Right atrium auricular region (tissue), 2 donors: ENCODE results near the gene TNS3. TPM values are rescaled to one million over a fixed set of nuclear protein-coding genes. Genes with fewer than 3 reads are reported as not detected.

ENCODE experiments used
- DNase-seq: peaks from one replicate; pipeline ENCODE4 v3.0.0-alpha.2; 2019; ENCODE audit warnings: low spot score
- H3K27ac ChIP-seq, 2 donors: fragments of 200-600 bp; sonication (generic); 1 replicate in 1 of 2; 2 replicates in 1 of 2; pipeline ENCODE4 v1.5.1; 2016 to 2019
- H3K27me3 ChIP-seq, 2 donors: fragments of 200-600 bp; sonication (generic); one replicate each; pipeline versions ENCODE4 v1.5.1 to v1.6.0; 2017 to 2019
- H3K36me3 ChIP-seq: fragments of 200-600 bp; sonication (generic); one replicate; pipeline ENCODE4 v1.5.1; 2016
- H3K4me1 ChIP-seq, 2 donors: fragments of 200-600 bp; sonication (generic); one replicate each; pipeline versions ENCODE4 v1.5.1 to v1.6.0; 2017 to 2019
- H3K4me3 ChIP-seq, 2 donors: fragments of 200-600 bp; sonication (generic); 1 replicate in 1 of 2; 2 replicates in 1 of 2; pipeline ENCODE4 v1.5.1; 2017 to 2019; ENCODE audit warnings: mild to moderate bottlenecking in 1 of 2, moderate library complexity in 1 of 2
- H3K9me3 ChIP-seq, 2 donors: fragments of 200-600 bp; sonication (generic); one replicate each; pipeline ENCODE4 v1.5.1; 2019
- total RNA-seq, 2 donors: library from RNA; depleted of rRNA; stranded (reverse); fragments of >200 nt; gene quantifications; one replicate each; pipeline ENCODE4 v1.1.0, GENCODE V29; 2016
- TF ChIP-seq, protein P1 (sequence below), 2 donors: fragments of 200-600 bp; sonication (generic); IDR thresholded peaks; one replicate each; pipeline ENCODE4 v1.5.1; 2019; ENCODE audit warnings: antibody characterized with exemption in 2 of 2

Gene TNS3
- total RNA-seq, 2 donors from 2014 or later = 39.7 to 44.4 TPM

DNA sequence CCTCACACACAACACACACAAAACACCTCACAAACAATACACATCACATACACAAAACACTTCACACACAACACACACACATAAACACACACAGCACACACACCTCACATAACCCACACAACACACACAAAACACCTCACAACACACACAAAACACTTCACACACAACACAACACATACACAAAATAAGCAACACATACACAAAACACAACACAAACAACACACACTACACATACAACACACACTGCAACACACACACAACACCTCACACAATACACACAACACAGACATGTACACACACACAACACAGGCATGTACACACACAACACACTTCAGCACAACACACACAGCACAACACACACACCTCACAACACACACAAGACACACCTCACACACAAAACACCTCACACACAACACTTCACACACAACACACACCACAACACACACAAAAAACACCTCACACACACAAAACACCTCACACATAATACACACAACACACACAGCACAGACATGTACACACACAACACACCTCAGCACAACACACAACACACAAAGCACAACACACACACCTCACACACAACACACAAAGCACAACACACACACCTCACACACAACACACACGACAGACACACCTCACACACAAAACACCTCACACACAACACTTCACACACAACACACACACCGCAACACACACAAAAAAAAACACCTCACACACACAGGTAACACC is 107.5 kb downstream of the TNS3 start:
- TF ChIP-seq, protein P1, sequence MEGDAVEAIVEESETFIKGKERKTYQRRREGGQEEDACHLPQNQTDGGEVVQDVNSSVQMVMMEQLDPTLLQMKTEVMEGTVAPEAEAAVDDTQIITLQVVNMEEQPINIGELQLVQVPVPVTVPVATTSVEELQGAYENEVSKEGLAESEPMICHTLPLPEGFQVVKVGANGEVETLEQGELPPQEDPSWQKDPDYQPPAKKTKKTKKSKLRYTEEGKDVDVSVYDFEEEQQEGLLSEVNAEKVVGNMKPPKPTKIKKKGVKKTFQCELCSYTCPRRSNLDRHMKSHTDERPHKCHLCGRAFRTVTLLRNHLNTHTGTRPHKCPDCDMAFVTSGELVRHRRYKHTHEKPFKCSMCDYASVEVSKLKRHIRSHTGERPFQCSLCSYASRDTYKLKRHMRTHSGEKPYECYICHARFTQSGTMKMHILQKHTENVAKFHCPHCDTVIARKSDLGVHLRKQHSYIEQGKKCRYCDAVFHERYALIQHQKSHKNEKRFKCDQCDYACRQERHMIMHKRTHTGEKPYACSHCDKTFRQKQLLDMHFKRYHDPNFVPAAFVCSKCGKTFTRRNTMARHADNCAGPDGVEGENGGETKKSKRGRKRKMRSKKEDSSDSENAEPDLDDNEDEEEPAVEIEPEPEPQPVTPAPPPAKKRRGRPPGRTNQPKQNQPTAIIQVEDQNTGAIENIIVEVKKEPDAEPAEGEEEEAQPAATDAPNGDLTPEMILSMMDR (IDR thresholded peaks at IDR 0.05) = no peak
- H3K27me3 ChIP-seq = no peaks in the 10 kb centered on the region
- peak overlapping the region; percentile 78 to 93 for H3K27ac ChIP-seq
- no peak overlapping the region for H3K4me3 ChIP-seq
- no peaks in the 10 kb centered on the region for H3K36me3 ChIP-seq
- DNase-seq = no peak
- peaks cover 0 to 31% of the 10 kb centered on the region in 2 donors for H3K4me1 ChIP-seq
- H3K9me3 ChIP-seq = no peaks in the 10 kb centered on the region

DNA sequence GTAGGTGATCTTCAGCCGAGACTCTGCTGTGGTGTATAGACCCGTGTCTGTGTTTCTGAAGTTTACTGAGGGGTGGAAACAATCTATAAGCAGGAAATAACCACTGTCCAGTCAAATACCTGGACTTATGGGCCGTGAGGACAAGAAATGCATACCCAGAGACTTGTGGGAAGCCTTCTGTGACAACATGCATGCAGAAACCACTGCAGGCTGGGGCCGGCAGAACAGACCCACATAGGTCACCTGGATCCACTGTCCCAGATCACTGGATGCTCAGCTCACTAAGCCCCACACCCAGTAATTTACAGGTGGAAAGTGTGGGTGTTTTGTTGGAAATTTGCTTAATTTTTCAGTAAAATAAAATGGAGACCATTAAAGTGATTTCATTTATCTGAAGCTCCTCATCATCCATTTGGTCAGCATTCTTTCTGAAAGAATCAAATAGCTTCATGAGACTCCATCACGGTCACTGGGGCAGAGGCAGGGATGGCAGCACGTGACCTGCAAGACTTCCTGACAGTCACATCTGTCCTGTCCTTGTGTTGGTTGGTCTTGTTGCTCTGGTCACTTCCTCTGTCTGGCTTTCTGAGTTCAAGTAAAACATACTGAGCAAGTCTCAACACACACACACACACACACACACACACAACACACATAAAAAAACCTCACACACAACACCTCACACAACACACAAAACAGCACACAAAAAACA is 108.3 kb downstream of the TNS3 start:
- no peaks in the 10 kb centered on the region for H3K27me3 ChIP-seq
- H3K4me3 ChIP-seq = no peak overlapping the region
- TF ChIP-seq, protein P1 (IDR thresholded peaks at IDR 0.05) = no peak
- peak overlapping the region; percentile 78 to 93 for H3K27ac ChIP-seq
- H3K36me3 ChIP-seq = no peaks in the 10 kb centered on the region
- DNase-seq = no peak
- H3K9me3 ChIP-seq = no peaks in the 10 kb centered on the region
- peaks cover 0 to 31% of the 10 kb centered on the region in 2 donors for H3K4me1 ChIP-seq

DNA sequence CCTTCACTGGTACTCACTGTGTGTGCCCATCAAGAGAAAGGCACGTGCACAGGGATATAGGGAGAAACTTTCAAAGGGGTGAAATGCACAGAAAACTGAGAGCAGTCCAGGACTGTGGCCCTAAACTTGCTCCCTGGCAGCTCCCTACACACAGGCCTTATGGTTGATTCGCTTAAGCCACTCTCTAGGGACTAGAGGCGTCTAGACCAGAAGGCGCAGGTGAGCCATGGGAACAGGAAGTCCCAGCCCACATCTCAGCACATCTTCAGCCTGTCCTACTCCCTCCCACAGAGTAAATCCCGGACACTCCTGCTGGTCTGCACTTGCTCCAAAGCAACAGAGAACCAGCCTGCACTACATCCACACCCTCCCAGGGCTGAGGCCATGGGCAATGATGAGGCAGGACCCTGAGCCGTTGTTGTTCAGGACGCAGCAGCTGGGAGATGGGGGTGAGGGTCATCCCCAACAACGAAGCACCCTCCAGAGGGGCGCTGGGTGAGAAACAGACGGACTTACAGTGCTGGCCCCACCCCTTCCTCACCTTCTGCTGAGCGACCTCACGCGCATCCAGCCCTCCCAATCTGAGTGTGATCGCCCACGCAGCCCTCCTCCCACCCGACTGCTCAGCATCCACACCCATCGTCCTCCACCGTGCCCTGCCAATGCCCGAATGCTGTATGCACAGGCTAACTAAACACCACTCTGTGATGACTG is 109.3 kb downstream of the TNS3 start:
- DNase-seq = no peak
- Histone ChIP-seq H3K9me3 (no peaks in the 10 kb centered on the region), H3K4me3 (no peak overlapping the region), H3K4me1 (peaks cover 0 to 23% of the 10 kb centered on the region in 2 donors), H3K27me3 (no peaks in the 10 kb centered on the region), H3K36me3 (no peaks in the 10 kb centered on the region), H3K27ac (peak overlapping the region; percentile 78 to 93)
- TF ChIP-seq, protein P1 (IDR thresholded peaks at IDR 0.05) = no peak

DNA sequence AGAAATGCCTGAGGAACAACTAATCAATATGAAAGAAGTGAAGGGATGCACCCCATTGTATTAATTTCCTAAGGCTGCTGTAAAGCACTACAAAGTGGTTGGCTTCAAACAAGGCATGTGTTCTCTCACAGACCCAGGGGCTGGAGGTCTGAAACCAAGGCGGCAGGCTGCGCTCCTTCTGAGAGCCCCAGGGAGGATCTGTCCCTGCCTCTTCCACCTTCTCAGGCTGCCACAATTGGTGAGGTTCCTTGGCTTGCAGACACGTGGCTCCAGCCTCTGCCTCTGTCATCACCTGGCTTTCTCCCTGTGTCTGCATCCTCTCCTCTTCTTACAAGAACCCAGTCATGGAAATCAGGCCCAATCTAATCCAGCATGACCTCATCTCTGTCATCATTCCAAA is 110.1 kb downstream of the TNS3 start:
- TF ChIP-seq, protein P1 (IDR thresholded peaks at IDR 0.05) = no peak
- no peaks in the 10 kb centered on the region for H3K9me3 ChIP-seq
- peaks cover 0 to 17% of the 10 kb centered on the region in 2 donors for H3K4me1 ChIP-seq
- H3K4me3 ChIP-seq = no peak overlapping the region
- no peaks in the 10 kb centered on the region for H3K27me3 ChIP-seq
- no peak overlapping the region for H3K27ac ChIP-seq
- DNase-seq = no peak
- no peaks in the 10 kb centered on the region for H3K36me3 ChIP-seq

DNA sequence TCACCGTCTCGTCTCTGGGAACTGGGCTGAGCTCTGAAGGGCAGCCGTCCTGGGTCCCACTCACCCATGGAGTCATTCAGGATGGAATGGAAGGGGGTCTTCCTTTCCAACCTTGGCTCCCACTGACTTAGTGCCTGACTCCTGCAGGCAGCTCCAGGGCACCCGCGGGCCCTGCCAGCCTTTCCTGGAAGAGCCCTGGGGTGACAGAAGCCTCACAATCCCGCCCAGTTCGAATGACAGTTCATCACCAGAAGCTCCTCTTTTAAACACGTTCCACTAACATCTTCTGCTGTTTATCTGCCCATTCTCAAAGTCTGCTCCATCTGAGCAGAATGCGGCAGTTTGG is 110.6 kb downstream of the TNS3 start:
- H3K27me3 ChIP-seq = no peaks in the 10 kb centered on the region
- DNase-seq = no peak
- TF ChIP-seq, protein P1 (IDR thresholded peaks at IDR 0.05) = no peak
- no peaks in the 10 kb centered on the region for H3K36me3 ChIP-seq
- no peak overlapping the region for H3K4me3 ChIP-seq
- no peaks in the 10 kb centered on the region for H3K9me3 ChIP-seq
- no peak overlapping the region for H3K27ac ChIP-seq
- peaks cover 0 to 17% of the 10 kb centered on the region in 2 donors for H3K4me1 ChIP-seq
